DOHH2 (cell line): ENCODE measurements around the gene NPLOC4.

Experiments used
- CTCF ChIP-seq: fragments of 200-600 bp; sonication (generic); IDR thresholded peaks from one replicate; pipeline ENCODE4 v1.5.1; 2014; ENCODE audit warnings: antibody characterized with exemption, mild to moderate bottlenecking, low read depth, low read length; ENCODE audit not compliant: poor library complexity, severe bottlenecking
- EZH2phosphoT487 ChIP-seq: fragments of 200-600 bp; sonication (generic); IDR thresholded peaks from 2 replicates; pipeline ENCODE4 v1.6.1; 2017; ENCODE audit warnings: borderline replicate concordance, mild to moderate bottlenecking, antibody characterized with exemption, low read length, moderate library complexity, mixed read lengths

- TF ChIP-seq EZH2phosphoT487 = no peak
- no peak for TF ChIP-seq CTCF
These were observed 128.2 kb downstream of the NPLOC4 start for GRCh38 chr17:81508639-81509206.
